CD14-positive monocyte (primary cell): ENCODE data around the gene LPXN. TPM values are rescaled to one million over a fixed set of nuclear protein-coding genes. Genes with fewer than 3 reads are reported as not detected.

Source experiments
- DNase-seq, 3 donors: peaks; one replicate each; pipeline ENCODE4 v3.0.0-alpha.2; 2011 to 2022
- H2AFZ ChIP-seq: 2 replicates; pipeline ENCODE4 v1.6.0; 2012; ENCODE audit warnings: mild to moderate bottlenecking, low read depth, low read length, inconsistent platforms; ENCODE audit not compliant: insufficient read depth, poor library complexity, severe bottlenecking
- H3K27ac ChIP-seq, 2 donors: 1 replicate in 1 of 2; 2 replicates in 1 of 2; pipeline ENCODE4 v1.5.1; 2012 to 2013; ENCODE audit warnings: low read length in 2 of 2, control low read depth in 1 of 2, inconsistent platforms in 1 of 2, low read depth in 1 of 2, mild to moderate bottlenecking in 1 of 2
- H3K27me3 ChIP-seq, 2 donors: one replicate each; pipeline versions ENCODE4 v1.6.0 to v1.6.1; 2011 to 2013; ENCODE audit warnings: low read length in 2 of 2; ENCODE audit not compliant: control insufficient read depth in 2 of 2, insufficient read depth in 2 of 2
- H3K36me3 ChIP-seq, 2 donors: replicated peaks in 1 of 2; 1 replicate in 1 of 2; 2 replicates in 1 of 2; pipeline versions ENCODE4 v1.5.1 to v1.6.1; 2012 to 2013; ENCODE audit warnings: low read length in 2 of 2, control low read depth in 1 of 2, inconsistent platforms in 1 of 2, mild to moderate bottlenecking in 1 of 2; ENCODE audit not compliant: insufficient read depth in 2 of 2, control insufficient read depth in 1 of 2
- H3K4me1 ChIP-seq, 2 donors: 1 replicate in 1 of 2; 2 replicates in 1 of 2; pipeline versions ENCODE4 v1.5.1 to v1.6.1; 2012 to 2013; ENCODE audit warnings: low read length in 2 of 2, control low read depth in 1 of 2, inconsistent platforms in 1 of 2, mild to moderate bottlenecking in 1 of 2, moderate library complexity in 1 of 2; ENCODE audit not compliant: insufficient read depth in 2 of 2, control insufficient read depth in 1 of 2
- H3K4me2 ChIP-seq: replicated peaks from 2 replicates; pipeline ENCODE3; 2012; ENCODE audit warnings: low read length, moderate library complexity, mild to moderate bottlenecking; ENCODE audit not compliant: poor library complexity, severe bottlenecking; ENCODE audit errors: extremely low read depth
- H3K4me3 ChIP-seq, 3 experiments: fragments of 200-600 bp in 1 of 3; sonication (generic) in 1 of 3; replicated peaks in 1 of 3; 1 replicate in 2 of 3; 2 replicates in 1 of 3; pipeline ENCODE4 v1.5.1; 2011 to 2013; ENCODE audit warnings: low read length in 3 of 3, mild to moderate bottlenecking in 3 of 3, control low read depth in 2 of 3, low read depth in 2 of 3, inconsistent platforms in 1 of 3, moderate library complexity in 1 of 3
- H3K79me2 ChIP-seq: 2 replicates; pipeline ENCODE4 v1.6.0; 2012; ENCODE audit warnings: mild to moderate bottlenecking, control low read depth, inconsistent platforms, low read length, moderate library complexity; ENCODE audit not compliant: insufficient read depth
- H3K9ac ChIP-seq: 2 replicates; pipeline ENCODE4 v1.6.0; 2017; ENCODE audit warnings: low read length, mild to moderate bottlenecking; ENCODE audit not compliant: insufficient read depth, poor library complexity, severe bottlenecking
- H3K9me3 ChIP-seq, 2 donors: replicated peaks in 1 of 2; 1 replicate in 1 of 2; 2 replicates in 1 of 2; pipeline versions ENCODE4 v1.5.1 to v1.6.1; 2012 to 2013; ENCODE audit warnings: low read length in 2 of 2, control low read depth in 1 of 2; ENCODE audit not compliant: control insufficient read depth in 1 of 2, insufficient read depth in 1 of 2
- H4K20me1 ChIP-seq: 2 replicates; pipeline ENCODE4 v1.6.0; 2012; ENCODE audit warnings: mild to moderate bottlenecking, low read length, control low read depth, moderate library complexity; ENCODE audit not compliant: insufficient read depth
- H3K27ac Mint-ChIP-seq, 7 donors: one replicate each; pipeline ENCODE4 v1.8.0; 2020; ENCODE audit warnings: mild to moderate bottlenecking in 7 of 7, mixed read lengths in 7 of 7, moderate library complexity in 6 of 7, inconsistent platforms in 2 of 7
- H3K27me3 Mint-ChIP-seq, 3 donors: one replicate each; pipeline ENCODE4 v1.8.0; 2021 to 2022; ENCODE audit warnings: low read depth in 3 of 3, mild to moderate bottlenecking in 3 of 3, mixed read lengths in 3 of 3, moderate library complexity in 3 of 3, inconsistent platforms in 1 of 3
- H3K36me3 Mint-ChIP-seq, 2 donors: one replicate each; pipeline ENCODE4 v1.8.0; 2020; ENCODE audit warnings: mixed read lengths in 2 of 2, inconsistent platforms in 1 of 2, mild to moderate bottlenecking in 1 of 2
- H3K4me1 Mint-ChIP-seq: one replicate; pipeline ENCODE4 v1.8.0; 2020; ENCODE audit warnings: mild to moderate bottlenecking, mixed read lengths
- H3K4me3 Mint-ChIP-seq, 2 donors: one replicate each; pipeline ENCODE4 v1.8.0; 2020; ENCODE audit warnings: mild to moderate bottlenecking in 2 of 2, mixed read lengths in 2 of 2, moderate library complexity in 1 of 2
- H3K9me3 Mint-ChIP-seq, 7 donors: one replicate each; pipeline ENCODE4 v1.8.0; 2020 to 2022; ENCODE audit warnings: mixed read lengths in 7 of 7, mild to moderate bottlenecking in 6 of 7, moderate library complexity in 6 of 7, inconsistent platforms in 2 of 7
- WGBS: methylation state at CpG from one replicate; pipeline ENCODE4 v1.1.5; 2013; ENCODE audit warnings: missing lambda C conversion rate; ENCODE audit not compliant: insufficient coverage; 5-methylcytosine and 5-hydroxymethylcytosine counted together
- intact Hi-C, 2 donors: fragments of 100-400 bp; cut with micrococcal nuclease; formaldehyde crosslinking; loops; one replicate each; pipeline versions ENCODE4 v1.15.0 to v1.15.1; 2023
- polyA plus RNA-seq, 3 donors: library from polyadenylated mRNA; depleted of rRNA in 1 of 3; unstranded in 2 of 3; stranded (reverse) in 1 of 3; fragments of 300-500 nt in 2 of 3; fragments of >200 nt in 1 of 3; fragmentation: Illumina TruSeq in 2 of 3; gene quantifications; 1 replicate in 2 of 3; 2 replicates in 1 of 3; pipeline ENCODE4 v1.2.3, GENCODE V29; 2012 to 2021
- TF ChIP-seq, protein P1 (sequence below): fragments of 200-600 bp; IDR thresholded peaks from one replicate; pipeline ENCODE4 v1.8.0; 2022; ENCODE audit warnings: antibody characterized with exemption, mild to moderate bottlenecking

The LPXN gene
- polyA plus RNA-seq, 3 donors, result 81.3 to 133 (median 101) TPM

GRCh38 chr11:58567889-58568512 is 7.7 kb downstream of the LPXN start:
- H3K9me3 ChIP-seq, result no peaks in the 10 kb centered on the region
- no peaks in the 10 kb centered on the region for H3K27me3 Mint-ChIP-seq
- H3K27me3 ChIP-seq, result no peaks in the 10 kb centered on the region
- no peak overlapping the region for H2AFZ ChIP-seq
- no peak overlapping the region for H3K9ac ChIP-seq
- no peak overlapping the region for H3K4me3 Mint-ChIP-seq
- H3K36me3 ChIP-seq, result peaks cover 49 to 78% of the 10 kb centered on the region in 2 donors
- peaks cover 50 to 66% of the 10 kb centered on the region in 2 donors for H3K36me3 Mint-ChIP-seq
- H3K4me1 ChIP-seq, result peaks cover 7 to 21% of the 10 kb centered on the region in 2 donors
- DNase-seq, result peak; percentile 69 to 81 (median 74)
- no peak overlapping the region for H3K27ac ChIP-seq
- H3K9me3 Mint-ChIP-seq, result no peaks in the 10 kb centered on the region
- peaks cover 18% of the 10 kb centered on the region for H3K4me1 Mint-ChIP-seq
- TF ChIP-seq, protein P1, sequence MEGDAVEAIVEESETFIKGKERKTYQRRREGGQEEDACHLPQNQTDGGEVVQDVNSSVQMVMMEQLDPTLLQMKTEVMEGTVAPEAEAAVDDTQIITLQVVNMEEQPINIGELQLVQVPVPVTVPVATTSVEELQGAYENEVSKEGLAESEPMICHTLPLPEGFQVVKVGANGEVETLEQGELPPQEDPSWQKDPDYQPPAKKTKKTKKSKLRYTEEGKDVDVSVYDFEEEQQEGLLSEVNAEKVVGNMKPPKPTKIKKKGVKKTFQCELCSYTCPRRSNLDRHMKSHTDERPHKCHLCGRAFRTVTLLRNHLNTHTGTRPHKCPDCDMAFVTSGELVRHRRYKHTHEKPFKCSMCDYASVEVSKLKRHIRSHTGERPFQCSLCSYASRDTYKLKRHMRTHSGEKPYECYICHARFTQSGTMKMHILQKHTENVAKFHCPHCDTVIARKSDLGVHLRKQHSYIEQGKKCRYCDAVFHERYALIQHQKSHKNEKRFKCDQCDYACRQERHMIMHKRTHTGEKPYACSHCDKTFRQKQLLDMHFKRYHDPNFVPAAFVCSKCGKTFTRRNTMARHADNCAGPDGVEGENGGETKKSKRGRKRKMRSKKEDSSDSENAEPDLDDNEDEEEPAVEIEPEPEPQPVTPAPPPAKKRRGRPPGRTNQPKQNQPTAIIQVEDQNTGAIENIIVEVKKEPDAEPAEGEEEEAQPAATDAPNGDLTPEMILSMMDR, result peak; percentile 82
- no peak overlapping the region for H3K4me3 ChIP-seq
- intact Hi-C loops, result no loop called here
- H3K27ac Mint-ChIP-seq, result peak overlapping the region in 6 of 7 donors; percentile 33 to 89 (median 71)
- H4K20me1 ChIP-seq, result peaks cover 84% of the 10 kb centered on the region
- H3K4me2 ChIP-seq, result no peak overlapping the region
- peaks cover 98% of the 10 kb centered on the region for H3K79me2 ChIP-seq
- 100% methylated on average over 1 of the region's 4 CpGs for WGBS

- H3K27ac Mint-ChIP-seq, result no peak overlapping the region
- H3K9ac ChIP-seq, result no peak overlapping the region
- no peaks in the 10 kb centered on the region for H3K27me3 Mint-ChIP-seq
- TF ChIP-seq, protein P1, result no peak
- H3K4me3 Mint-ChIP-seq, result no peak overlapping the region
- peaks cover 57 to 99% of the 10 kb centered on the region in 2 donors for H3K36me3 ChIP-seq
- no peaks in the 10 kb centered on the region for H3K9me3 ChIP-seq
- no peak overlapping the region for H3K4me2 ChIP-seq
- H2AFZ ChIP-seq, result no peak overlapping the region
- H3K4me3 ChIP-seq, result no peak overlapping the region
- peaks cover 0 to 8% of the 10 kb centered on the region in 2 donors for H3K4me1 ChIP-seq
- peaks cover 100% of the 10 kb centered on the region for H4K20me1 ChIP-seq
- H3K36me3 Mint-ChIP-seq, result peaks cover 53 to 73% of the 10 kb centered on the region in 2 donors
- H3K27ac ChIP-seq, result no peak overlapping the region
- peaks cover 86% of the 10 kb centered on the region for H3K79me2 ChIP-seq
- no peaks in the 10 kb centered on the region for H3K9me3 Mint-ChIP-seq
- H3K4me1 Mint-ChIP-seq, result peaks cover 15% of the 10 kb centered on the region
- no peaks in the 10 kb centered on the region for H3K27me3 ChIP-seq
- intact Hi-C loops, result no loop called here
- no peak for DNase-seq
Measured at GRCh38 chr11:58564231-58564630, 11.4 kb downstream of the LPXN start.
